GM18519 (cell line): Measurements from ENCODE around the gene TCP11L1.

Experiments used
- ATAC-seq: cut with Tn5 transposase; IDR thresholded peaks from one replicate; pipeline ENCODE4 v1.9.1; 2021; ENCODE audit warnings: mild to moderate bottlenecking, moderate library complexity; ENCODE audit not compliant: unreplicated experiment, low FRiP score

Gene TCP11L1, protein sequence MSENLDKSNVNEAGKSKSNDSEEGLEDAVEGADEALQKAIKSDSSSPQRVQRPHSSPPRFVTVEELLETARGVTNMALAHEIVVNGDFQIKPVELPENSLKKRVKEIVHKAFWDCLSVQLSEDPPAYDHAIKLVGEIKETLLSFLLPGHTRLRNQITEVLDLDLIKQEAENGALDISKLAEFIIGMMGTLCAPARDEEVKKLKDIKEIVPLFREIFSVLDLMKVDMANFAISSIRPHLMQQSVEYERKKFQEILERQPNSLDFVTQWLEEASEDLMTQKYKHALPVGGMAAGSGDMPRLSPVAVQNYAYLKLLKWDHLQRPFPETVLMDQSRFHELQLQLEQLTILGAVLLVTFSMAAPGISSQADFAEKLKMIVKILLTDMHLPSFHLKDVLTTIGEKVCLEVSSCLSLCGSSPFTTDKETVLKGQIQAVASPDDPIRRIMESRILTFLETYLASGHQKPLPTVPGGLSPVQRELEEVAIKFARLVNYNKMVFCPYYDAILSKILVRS

DNA sequence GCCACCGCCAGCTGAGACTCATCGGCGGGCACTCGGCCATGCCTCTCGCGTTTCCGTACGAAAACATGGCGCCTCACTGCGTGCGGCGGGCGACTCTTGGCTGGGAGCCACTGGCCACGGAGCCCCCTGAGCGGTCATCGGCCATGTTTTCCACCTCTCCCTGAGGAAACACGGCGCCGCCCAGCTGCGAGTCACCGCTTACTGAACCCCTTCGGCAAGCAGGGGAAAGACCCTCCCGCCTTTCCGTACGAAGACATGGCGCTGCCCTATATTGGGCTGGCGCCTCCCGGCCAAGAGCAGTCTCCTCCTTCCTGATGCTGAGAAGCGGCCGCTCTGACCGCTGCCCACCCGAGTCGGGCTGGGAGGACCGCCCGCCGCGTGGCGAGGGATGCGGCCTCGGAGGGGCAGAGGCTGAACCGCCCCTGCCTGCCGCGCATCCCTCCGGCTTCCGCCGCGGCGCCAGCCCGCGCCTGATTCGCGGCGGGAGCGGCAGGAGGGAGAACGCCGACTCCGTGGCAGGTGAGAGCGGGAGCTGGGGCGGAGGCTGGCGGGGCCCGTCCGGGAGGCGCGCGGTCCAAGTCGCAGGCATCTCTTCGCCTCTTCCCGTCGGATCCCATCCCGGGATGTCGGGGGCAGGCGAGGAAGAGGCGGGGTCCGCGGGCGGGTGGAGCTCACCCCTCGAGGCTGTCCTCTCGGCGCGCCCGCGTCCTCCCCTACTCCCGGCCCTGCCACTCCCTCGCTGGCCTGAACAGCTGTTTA is at the start of gene TCP11L1:
TSS of gene TCP11L1 (plus strand) at position 299 of the 759 bp plus-strand sequence. CDS start 4,202 bp downstream, outside the sequence.
- peak; percentile 75 for ATAC-seq

DNA sequence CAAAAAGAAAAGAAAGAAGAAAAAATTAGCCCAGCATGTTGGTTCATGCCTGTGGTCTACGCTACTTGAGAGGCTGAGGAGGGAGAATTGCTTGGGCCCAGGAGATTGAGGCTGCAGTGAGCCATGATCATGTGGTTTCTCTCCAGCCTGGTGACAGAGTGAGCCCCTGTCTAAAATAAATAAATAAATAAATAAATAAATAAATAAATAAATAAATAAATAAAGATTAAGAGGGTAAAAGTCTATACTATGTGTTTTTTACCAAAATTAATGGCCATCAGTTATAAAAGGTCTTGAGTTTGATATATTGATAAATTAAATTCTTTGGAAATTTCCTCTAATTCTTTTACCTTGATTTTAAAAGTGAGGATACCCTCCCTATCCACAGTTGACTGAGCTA is 48.9 kb upstream of the TCP11L1 start:
- no peak for ATAC-seq

DNA sequence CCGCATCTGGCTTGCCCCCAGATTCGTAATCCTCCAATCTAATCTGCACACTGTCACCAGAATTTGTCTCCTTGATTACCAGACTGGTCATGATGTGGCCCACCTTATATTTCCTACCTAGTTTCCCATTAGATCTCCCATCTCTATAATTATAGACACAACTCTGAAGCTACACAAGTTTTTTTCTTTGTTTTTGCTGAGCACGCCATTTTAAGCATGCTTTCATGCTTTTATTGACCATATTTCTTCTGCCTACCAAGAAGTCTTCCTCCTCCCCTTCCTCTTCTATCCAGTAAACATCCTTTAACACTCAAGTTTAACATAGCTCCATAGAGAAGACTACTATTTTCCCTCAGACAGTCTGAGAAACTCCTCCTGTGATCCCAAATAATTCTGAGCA is 47.9 kb upstream of the TCP11L1 start:
- ATAC-seq, result no peak

DNA sequence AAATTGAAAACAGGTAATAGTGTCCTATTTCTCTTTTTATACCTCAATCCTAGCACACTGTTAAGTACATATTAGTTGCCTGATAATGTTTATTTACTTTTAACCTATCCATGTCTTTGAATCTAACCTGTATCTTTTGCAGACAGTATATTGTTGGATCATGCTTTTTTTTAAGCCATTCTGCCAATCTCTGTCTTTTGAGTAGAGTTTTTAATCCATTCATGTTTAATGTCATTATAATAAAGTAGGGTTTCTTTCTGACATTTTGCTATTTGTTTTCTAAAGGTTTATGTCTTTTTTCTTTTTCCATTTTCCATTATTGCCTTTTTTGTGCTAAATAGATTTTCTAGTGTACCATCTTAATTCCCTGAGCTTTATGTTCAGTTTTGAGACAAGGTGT is 47.5 kb upstream of the TCP11L1 start:
- ATAC-seq, result no peak

DNA sequence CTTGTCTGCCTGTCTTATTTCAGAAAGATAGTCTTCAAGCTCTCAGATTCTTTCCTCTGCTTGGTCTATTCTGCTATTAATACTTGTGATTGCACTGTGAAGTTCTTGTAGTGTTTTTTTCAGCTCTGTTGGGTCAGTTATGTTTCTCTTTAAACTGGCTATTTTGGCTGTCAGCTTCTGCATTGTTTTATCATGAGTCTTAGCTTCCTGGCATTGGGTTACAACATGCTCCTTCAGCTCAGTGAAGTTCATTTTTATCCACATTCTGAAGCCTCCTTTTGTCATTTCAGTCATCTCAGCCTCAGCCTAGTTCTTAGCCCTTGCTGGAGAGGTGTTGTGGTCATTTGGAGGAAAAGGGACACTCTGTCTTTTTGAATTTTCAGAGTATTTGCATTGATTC is 39.2 kb upstream of the TCP11L1 start:
- ATAC-seq, result no peak

DNA sequence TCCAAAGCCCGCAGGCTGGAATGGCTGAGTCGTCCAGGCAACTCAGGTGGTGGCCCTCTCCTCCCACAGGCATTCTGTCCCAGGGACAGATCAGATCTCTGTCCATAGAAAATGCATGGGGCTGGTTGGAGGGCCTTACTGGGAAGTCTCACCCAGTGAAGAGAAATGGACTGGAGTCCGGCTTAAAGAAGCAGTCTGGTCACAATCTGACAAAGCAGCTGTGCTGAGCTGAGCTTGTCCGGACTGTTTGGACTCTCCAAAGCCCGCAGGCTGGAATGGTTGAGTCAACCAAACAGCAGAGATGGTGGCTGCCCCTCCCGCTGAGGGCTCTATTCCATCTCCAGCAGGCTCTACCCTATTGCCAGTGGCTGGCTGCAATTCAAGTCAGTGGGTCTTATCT is 38.1 kb upstream of the TCP11L1 start:
- ATAC-seq, result no peak

DNA sequence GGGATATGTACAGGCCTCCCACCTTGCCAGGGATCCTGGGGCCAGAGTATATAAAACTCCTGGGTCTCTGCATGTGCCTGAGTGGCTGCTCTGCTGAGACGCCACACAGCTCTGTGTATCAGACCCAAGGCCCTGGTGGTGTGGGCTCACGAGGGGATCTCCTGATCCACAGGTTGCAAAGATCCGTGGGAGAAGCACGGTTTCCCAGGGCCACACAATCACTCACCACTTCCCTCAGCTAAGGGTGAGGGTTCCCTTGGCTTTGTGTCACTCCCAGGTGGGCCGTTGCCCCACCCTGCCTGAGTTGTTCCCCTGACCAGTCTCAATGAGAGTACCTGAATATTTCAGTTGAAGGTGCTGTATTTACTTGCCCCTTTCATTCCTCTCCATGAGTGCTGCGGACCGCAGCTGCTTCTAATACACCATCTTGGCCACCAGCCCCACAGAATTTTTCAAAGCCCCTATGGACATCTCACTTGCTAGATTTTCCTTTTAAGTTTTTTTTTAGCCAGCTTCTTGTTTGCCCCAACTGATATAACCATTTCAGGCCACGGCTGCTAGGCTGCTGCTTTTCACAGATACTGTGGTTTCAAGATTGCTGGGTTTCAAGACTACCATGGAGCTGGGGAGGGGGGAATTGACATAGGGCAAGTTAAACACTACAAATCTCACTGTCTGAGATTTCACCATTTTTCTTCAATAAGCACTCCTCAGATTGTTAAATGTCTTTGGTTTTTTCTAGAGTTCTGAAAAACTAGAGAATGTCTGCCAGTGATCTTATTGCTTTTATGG is 37.4 kb upstream of the TCP11L1 start:
- ATAC-seq, result no peak

DNA sequence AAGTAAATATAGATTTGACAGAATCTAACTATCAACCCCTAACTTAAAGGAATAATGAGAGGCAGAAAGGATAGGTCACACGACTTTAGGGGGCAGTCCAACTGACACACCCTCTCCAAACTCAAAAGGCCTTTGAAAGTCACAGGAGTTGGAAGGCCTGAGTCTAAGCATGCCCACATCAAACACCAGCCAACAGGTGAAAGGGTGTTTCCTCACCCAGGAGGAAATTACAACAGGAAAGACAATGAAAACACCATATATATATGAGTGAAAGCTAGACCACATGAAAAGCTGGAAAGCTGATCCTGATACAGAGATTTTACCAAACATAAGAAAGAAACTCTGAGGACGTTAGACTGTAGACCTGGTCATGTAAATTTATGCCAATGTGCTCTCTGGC is 34.2 kb upstream of the TCP11L1 start:
- no peak for ATAC-seq

DNA sequence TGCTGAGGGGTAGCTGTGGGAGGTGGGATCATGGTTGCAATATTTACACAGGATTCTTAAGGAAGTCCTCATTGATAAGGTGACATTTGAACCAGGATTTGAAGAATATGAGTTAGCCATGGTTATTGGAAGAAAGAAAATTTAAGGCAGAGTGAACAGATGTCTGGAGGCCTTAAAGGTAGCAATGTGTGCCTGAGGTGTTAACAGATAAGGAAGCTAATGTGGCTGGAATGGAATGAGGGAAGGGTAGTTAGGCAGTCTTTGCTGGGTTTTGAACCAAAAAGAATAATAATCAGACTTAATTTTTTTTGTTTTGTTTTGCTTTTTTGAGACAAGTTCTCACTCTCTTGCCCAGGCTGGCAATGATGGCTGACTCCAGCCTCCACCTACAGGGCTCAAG is 33.4 kb upstream of the TCP11L1 start:
- no peak for ATAC-seq

DNA sequence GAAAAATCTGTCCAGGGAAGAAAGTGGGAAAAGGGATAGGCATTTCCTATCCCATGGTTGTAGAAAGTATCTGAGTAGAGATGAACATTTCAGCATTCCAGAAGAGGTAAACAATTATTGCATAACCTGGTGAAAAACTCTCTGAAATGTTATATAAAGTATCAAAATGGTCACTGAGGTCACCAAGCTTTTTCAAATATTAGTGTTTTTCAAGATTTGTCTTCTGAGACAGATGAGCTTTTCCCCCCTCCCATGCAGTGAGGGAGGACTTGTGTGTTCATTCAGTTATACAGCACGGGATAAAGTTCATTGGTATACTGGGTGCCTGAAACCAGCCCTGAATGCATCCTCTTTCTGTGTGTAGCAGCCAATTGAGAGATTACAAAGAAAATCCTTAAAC is 25.6 kb upstream of the TCP11L1 start:
- ATAC-seq, result no peak

DNA sequence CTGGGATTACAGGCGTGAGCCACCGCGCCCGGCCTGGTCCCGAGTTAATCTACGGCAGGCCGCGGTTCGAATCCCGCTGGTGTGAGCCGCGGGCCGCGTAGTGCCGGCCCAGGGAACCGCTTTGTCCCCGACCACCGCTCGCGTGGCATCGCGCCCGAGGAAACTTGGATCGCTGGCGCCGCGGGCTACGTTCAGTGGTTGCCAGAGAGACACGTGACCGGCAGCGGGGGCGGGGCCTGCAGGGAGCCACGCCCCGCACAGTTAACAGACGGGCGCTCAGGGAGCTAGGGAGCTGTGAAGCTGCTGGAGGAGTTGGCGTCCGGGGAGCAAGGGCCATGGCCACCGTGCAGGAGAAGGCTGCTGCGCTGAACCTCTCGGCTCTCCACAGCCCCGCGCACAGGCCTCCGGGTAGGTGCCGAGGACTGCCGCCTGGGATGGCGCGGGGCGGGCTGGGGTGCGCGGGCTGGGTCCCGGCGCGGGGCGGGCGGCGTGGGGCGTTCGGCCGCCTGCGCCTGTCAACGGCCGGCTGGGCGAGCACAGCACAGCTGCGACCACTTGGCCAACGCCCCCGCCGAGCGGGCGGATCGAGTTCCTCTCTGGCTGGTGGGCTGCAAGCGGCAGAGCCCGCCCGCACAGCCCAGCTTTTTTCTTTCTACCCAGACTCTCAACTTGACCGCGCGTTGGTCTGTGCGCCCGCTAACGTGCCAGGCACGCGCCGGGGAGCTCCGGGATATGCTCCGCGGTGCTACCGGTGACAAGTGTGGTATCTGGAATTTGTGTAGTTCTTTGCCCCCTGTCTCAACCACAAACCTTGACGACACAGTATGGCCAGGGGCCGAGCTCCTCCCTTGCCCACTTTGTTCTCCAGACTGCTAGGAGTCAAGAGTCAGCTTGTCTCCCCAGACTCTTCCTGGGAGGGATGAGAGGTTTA is 23.5 kb upstream of the TCP11L1 start, which contains the start of gene DEPDC7:
TSS of gene DEPDC7 (plus strand) at position 258 of the 931 bp plus-strand sequence. CDS start at position 336, 78 bp downstream.
- peak; percentile 75 for ATAC-seq

DNA sequence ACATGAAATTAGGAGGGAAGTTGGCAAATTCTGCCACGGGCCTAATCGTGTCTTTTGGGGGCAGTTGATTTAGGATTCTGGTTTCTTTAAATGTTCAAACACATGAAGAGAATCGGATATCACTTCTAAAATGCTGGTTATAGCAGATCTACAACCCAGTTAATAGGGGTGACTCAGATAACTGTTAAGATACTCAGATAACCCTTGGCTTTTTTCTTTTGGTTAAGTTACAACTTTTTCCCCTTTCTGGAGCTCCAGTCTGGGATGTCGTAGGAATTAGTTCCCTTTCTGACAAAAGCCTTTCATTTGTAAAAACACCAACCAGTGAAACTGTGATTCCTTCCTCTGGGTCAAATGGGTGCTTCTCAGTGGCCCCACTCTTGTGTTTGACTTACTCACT is 22.7 kb upstream of the TCP11L1 start:
- ATAC-seq, result no peak

DNA sequence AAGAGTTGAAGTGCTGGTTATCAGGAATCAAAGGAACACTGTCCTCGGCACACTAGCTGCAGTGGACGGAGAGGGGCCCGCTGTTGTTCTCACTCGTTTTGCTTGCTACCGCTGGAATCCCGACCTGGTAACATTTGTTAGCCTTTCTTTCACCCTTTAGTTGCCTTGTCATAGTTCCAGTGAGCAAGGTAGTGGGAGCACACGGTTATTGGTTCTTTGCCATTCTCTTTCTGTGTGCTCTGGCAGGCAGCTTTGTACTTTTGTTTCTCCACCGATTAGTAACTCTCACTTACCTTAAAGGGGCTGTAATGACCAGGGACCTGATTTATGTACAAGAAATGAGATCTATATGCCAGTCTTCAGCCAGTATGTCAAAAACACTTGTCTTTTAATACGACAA is 21.9 kb upstream of the TCP11L1 start:
- no peak for ATAC-seq

DNA sequence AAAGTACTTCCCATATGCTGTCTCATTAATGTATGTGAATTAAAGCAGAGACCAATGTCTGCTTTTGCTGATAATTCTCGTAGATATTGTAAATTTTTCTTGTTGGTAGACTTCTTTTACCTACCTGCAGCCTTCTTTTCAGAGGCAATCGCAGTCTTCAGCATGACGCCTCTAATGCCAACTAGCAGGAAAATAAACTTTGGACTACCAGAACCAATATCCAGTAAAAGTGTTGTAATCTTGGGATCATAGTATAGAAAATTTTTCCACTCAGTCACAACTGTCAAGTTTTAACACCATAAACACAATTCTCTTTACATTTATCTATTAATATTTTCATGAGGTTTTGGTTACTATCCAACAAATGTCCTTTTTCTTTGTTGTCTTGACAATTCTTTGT is 21.4 kb upstream of the TCP11L1 start:
- ATAC-seq, result no peak

DNA sequence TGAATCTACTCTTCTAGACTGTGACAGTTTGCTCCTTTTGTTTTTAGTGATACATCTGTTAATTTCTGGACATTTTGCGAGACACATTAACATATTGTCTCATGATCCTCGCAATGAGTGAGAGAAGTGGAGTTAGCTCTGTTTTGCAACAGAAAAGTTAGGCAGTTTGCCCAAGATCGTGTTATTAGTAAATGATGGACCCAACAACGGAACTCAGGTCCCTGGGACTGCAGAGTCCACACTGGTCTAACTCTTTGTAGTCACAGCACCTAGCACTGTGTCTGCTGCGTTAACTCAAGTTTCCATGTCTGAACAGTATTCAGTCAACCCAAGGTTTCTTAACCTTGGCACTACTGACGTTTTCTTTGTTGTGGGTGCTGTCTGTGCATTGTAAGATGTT is 20.5 kb upstream of the TCP11L1 start:
- ATAC-seq, result no peak

DNA sequence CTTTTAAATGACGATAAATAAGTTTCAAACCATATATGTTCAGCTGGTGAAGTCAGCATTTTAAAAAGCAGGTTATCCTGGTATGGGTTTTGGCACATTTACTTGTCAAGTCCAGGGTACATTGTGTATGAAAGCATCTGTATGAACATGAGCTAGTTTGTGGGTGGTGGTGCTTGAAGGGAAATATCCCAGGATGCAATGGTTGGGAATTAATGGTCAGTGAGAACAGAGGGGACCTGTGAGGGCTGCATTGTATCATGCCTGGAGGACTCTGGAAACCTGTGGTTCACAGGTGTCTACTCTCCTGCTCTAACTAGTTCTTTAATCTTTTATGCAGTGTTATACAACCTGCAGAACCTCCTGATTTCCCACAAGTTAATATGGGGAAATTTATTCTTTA is 17.9 kb upstream of the TCP11L1 start:
- ATAC-seq, result no peak

DNA sequence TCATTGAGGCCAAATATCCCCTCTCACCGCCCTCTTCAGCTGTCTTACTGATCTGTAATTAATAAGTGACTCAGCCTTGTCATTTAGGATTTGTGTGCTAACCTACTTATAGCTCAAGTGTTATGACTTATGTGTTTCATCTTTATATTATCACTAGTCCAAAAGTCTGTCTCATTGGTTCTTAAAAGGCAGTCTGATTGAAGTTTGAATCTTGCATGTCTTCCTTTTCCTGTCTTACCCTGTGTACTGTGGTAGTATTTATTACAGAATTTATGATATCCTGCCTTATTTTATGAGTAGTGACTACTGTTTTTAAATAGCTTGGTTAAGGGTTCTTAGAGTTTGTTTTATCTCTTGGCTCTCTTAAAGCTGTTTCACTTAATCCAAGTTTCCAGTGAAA is 17.4 kb upstream of the TCP11L1 start:
- no peak for ATAC-seq

DNA sequence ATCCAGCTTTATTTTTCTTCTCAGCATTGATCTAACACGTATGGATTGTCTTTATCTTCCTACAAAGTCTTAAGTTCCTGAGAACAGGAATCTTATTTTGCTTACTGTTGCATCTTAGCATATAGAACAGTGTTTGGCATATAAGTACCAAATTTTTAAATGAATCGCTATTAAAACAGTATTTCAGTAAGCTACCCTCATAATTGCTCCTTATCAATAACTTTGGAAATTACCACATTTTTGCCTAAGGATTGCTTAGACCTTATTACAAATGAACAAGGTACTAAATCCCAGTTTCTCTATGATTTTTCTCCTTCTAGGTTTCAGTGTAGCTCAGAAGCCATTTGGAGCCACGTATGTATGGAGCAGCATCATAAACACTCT is 14.0 kb upstream of the TCP11L1 start:
- ATAC-seq, result no peak

DNA sequence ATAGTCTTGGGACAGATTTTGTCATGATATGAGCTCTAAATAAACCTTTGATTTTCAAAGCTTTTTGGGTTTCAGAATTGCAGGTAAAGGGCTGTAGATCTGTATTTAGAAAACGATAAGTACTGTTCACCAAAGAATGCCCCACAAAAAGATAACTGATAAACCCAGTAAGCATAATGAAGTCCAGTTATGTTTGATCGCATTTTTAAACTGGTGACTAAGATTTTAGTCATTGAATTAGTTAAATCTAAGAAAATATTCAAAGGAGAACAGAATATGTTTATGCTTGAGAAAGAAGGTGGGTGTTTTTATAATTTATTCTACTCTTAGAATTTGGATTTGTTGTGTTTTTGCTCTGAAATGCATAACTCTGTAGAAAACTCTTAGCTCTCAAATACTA is 12.1 kb upstream of the TCP11L1 start:
- no peak for ATAC-seq
